GM21717 (cell line): ENCODE data around the gene RANBP10.

Source experiments
- ATAC-seq: cut with Tn5 transposase; IDR thresholded peaks from one replicate; pipeline ENCODE4 v1.9.1; 2021; ENCODE audit warnings: mild to moderate bottlenecking, moderate library complexity; ENCODE audit not compliant: unreplicated experiment

The RANBP10 gene

GRCh38 chr16:67749436-67750078 lies 56.8 kb downstream of the RANBP10 start:
- ATAC-seq = no peak

GRCh38 chr16:67748834-67749233 lies 57.5 kb downstream of the RANBP10 start:
- ATAC-seq = no peak

GRCh38 chr16:67746846-67747245 lies 59.5 kb downstream of the RANBP10 start:
- ATAC-seq = no peak

GRCh38 chr16:67741118-67741517 lies 65.2 kb downstream of the RANBP10 start:
- no peak for ATAC-seq

GRCh38 chr16:67740391-67740790 lies 66.0 kb downstream of the RANBP10 start:
- no peak for ATAC-seq

- ATAC-seq = no peak
Observed at GRCh38 chr16:67736858-67737257, 69.5 kb downstream of the RANBP10 start.

GRCh38 chr16:67734731-67735201 lies 71.6 kb downstream of the RANBP10 start:
- no peak for ATAC-seq

GRCh38 chr16:67733734-67734470 lies 72.5 kb downstream of the RANBP10 start:
- no peak for ATAC-seq

GRCh38 chr16:67731753-67732095 lies 74.6 kb downstream of the RANBP10 start:
- no peak for ATAC-seq

GRCh38 chr16:67731071-67731752 lies 75.1 kb downstream of the RANBP10 start:
- no peak for ATAC-seq

GRCh38 chr16:67730326-67730725 lies 76.0 kb downstream of the RANBP10 start:
- ATAC-seq = no peak

GRCh38 chr16:67729636-67730248 lies 76.6 kb downstream of the RANBP10 start:
- no peak for ATAC-seq

GRCh38 chr16:67727521-67728485 lies 78.6 kb downstream of the RANBP10 start:
- ATAC-seq = no peak

GRCh38 chr16:67726106-67727034 lies 80.0 kb downstream of the RANBP10 start:
- ATAC-seq = no peak

GRCh38 chr16:67723911-67724305 lies 82.5 kb downstream of the RANBP10 start:
- no peak for ATAC-seq

GRCh38 chr16:67723151-67723910 lies 83.0 kb downstream of the RANBP10 start:
- no peak for ATAC-seq

GRCh38 chr16:67720236-67720635 lies 86.1 kb downstream of the RANBP10 start:
- no peak for ATAC-seq

GRCh38 chr16:67719778-67720144 lies 86.6 kb downstream of the RANBP10 start:
- ATAC-seq = peak; percentile 10
